ENCODE measurements around the gene PCCA. TPM values are rescaled to one million over a fixed set of nuclear protein-coding genes. Genes with fewer than 3 reads are reported as not detected.

The PCCA gene
- total and polyA plus RNA-seq, 2 experiments from 2014 or later, result 29.8 to 59.2 TPM

- Histone ChIP-seq H3K36me3 (no peaks in the 10 kb centered on the region), H3K4me1 (ENCODE audit: low read depth) (peaks cover 8% of the 10 kb centered on the region), H3K27ac (no peak overlapping the region), H3K4me3 (no peak overlapping the region), H3K9me3 (ENCODE audit: low read depth) (no peaks in the 10 kb centered on the region), H3K27me3 (no peaks in the 10 kb centered on the region)
- no peak for TF ChIP-seq CTCF (IDR thresholded peaks at IDR 0.05; ENCODE audit: low read depth, low read length)
- DNase-seq (ENCODE audit: low read depth in 1 of 2, low spot score in 1 of 2), result no peak
These were observed 140.7 kb downstream of the PCCA start for GRCh38 chr13:100229603-100230002.

GRCh38 chr13:100230769-100231149 is 141.9 kb downstream of the PCCA start:
- Histone ChIP-seq H3K27ac (peak overlapping the region; percentile 53), H3K4me3 (no peak overlapping the region), H3K36me3 (no peaks in the 10 kb centered on the region), H3K27me3 (no peaks in the 10 kb centered on the region), H3K4me1 (ENCODE audit: low read depth) (peaks cover 8% of the 10 kb centered on the region), H3K9me3 (ENCODE audit: low read depth) (no peaks in the 10 kb centered on the region)
- DNase-seq (ENCODE audit: low read depth in 1 of 2, low spot score in 1 of 2), result peak in 1 of 2 donors; percentile 9
- no peak for TF ChIP-seq CTCF (IDR thresholded peaks at IDR 0.05; ENCODE audit: low read depth, low read length)

- no peak for TF ChIP-seq CTCF (IDR thresholded peaks at IDR 0.05; ENCODE audit: low read depth, low read length)
- H3K27ac ChIP-seq, result peak overlapping the region; percentile 53
- H3K9me3 ChIP-seq (ENCODE audit: low read depth), result no peaks in the 10 kb centered on the region
- peak in 1 of 2 donors; percentile 4 for DNase-seq (ENCODE audit: low read depth in 1 of 2, low spot score in 1 of 2)
- H3K27me3 ChIP-seq, result no peaks in the 10 kb centered on the region
- peaks cover 8% of the 10 kb centered on the region for H3K4me1 ChIP-seq (ENCODE audit: low read depth)
- no peak overlapping the region for H3K4me3 ChIP-seq
- no peaks in the 10 kb centered on the region for H3K36me3 ChIP-seq
These were observed 142.3 kb downstream of the PCCA start for GRCh38 chr13:100231176-100231575.

DNA sequence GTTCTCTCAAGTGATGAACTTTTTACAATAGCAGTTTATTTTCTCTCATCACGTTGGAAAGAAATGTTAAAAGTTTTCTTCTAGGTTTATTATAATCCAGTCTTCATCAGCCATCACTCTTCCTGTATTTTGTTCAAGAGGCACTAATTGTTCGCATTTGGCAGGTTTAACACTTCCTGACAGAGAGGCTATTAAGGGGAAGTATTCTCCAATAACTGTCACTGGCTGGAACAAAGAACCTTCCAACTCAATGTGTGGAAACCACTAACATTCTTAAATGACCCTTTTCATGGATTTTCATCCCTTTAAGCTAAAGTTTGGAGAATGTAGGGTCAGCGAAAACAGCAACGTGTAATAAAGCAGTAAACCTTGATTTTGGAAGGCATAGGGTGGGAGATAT is 145.1 kb downstream of the PCCA start:
- H3K4me1 ChIP-seq (ENCODE audit: low read depth), result peaks cover 8% of the 10 kb centered on the region
- TF ChIP-seq CTCF (IDR thresholded peaks at IDR 0.05; ENCODE audit: low read depth, low read length), result no peak
- no peak for DNase-seq (ENCODE audit: low read depth in 1 of 2, low spot score in 1 of 2)
- H3K9me3 ChIP-seq (ENCODE audit: low read depth), result no peaks in the 10 kb centered on the region
- H3K4me3 ChIP-seq, result no peak overlapping the region
- no peak overlapping the region for H3K27ac ChIP-seq
- no peaks in the 10 kb centered on the region for H3K27me3 ChIP-seq
- H3K36me3 ChIP-seq, result no peaks in the 10 kb centered on the region

DNA sequence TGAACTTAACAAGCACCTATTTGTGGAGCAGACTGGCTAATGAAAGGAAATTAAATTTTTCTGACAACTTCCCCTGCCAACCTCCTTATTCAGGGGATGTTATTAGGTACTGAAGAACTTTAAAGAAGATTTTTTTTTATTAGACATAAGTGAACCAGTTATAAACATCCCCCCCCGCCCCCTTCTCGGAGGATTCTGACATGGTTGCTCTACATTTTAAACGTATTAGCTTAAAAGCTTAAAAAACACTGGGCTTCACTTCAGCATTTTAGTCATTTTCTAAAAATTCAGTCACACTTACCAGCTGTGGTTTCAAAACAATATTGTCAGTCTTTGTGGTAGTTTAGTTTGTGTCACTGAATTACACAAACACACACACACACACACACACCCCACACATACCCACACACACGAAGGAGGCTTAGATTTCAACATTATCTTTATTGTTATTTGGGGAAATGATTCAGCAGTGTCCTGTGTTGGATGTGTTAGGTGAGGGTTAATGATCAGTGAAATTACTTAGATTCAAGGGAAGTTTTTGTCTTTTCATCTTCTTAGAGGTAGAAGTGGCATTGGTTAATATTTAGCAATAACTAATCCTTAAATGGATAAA is 145.7 kb downstream of the PCCA start:
- H3K4me3 ChIP-seq, result no peak overlapping the region
- H3K27ac ChIP-seq, result no peak overlapping the region
- no peaks in the 10 kb centered on the region for H3K9me3 ChIP-seq (ENCODE audit: low read depth)
- no peaks in the 10 kb centered on the region for H3K27me3 ChIP-seq
- peaks cover 8% of the 10 kb centered on the region for H3K4me1 ChIP-seq (ENCODE audit: low read depth)
- H3K36me3 ChIP-seq, result no peaks in the 10 kb centered on the region
- peak in 1 of 2 donors; percentile 27 for DNase-seq (ENCODE audit: low read depth in 1 of 2, low spot score in 1 of 2)
- no peak for TF ChIP-seq CTCF (IDR thresholded peaks at IDR 0.05; ENCODE audit: low read depth, low read length)

Measured in cardiac muscle cell (in vitro differentiated cells and primary cell).